GM21526 (cell line): Measurements from ENCODE around the gene RNF227.

Experiments used
- ATAC-seq: cut with Tn5 transposase; IDR thresholded peaks from one replicate; pipeline ENCODE4 v1.9.1; 2021; ENCODE audit warnings: moderate library complexity; ENCODE audit not compliant: unreplicated experiment, low FRiP score

The RNF227 gene

DNA sequence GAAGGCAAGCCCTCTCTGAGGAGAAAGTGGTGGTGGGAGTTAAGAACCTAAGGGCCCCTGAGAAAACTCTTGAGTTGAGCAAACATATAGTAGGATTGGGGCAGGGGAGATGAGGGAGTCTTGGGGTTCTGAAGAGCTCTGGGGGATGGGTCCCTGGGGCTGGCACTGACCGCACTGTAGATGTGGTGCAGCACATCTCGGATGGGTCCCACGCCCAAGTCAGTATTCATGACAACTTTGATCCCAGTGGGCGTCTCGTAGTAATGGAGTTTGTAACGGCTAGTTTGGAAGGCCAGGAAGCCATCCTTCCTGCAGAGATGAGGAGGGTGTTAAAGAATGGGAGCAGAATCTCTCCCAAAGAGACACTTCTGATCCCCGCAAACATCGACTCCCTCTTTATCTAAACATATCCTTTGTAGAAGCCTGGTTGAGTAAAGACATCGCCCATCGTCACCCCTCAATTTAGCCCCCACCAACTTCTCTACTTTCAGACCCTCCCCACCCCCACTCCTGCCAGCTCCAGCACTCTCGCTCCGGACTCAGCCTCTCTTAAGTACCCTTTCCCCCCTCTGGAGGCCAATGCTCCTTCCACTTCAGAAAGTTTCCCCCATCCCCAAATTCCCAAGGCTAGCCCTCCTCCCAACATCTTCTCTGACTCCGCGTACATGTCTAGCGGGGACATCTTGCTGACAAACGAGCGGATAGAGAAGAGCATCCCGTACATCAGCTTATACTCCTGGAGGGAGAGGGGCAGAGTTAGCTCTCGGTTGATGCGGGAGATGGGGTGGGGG, 14.9 kb upstream of the RNF227 start:
- ATAC-seq, result no peak

DNA sequence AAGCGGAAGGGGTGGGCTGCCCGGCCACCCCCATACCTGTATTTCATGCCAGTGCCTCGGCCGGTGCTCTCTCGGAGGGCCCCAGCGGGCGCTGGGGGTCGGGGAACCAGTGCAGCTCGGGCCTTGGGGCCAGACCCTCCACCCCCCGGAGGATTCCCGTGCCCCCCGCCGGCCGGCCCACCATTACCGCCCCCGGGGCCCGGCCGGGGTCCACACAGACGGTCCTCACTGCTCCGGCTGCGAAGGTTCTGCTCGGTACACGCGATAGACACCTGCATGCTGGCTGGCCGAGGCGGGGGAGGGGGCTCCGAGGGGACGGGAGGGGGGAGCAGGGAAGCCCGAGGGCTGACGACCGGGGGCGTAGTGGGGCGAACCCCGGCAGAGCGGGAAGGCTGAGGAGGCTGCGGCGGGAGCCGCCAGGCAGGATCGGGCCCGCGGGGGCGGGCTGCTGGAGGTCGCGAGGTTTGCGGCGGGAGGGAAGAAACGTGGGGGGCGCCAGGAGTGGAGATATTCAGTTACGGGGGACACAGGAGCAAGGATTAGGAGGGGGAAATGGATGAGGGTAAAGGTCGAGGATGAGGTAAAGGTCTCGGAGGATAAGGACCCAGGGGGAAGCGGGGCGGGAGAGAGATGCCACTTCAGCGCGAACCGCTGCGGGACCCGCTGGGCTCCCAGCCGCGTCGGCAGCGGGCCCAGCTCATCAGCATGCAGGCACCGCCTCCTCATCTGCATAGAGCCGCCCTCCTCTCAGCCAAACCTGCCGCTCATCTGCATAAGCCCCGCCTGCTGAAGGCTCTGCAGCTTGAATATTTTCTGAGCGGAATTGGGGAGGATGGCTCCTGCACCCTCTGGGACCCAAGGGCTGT, 13.3 kb upstream of the RNF227 start, which contains the start of gene KCNAB3:
TSS of gene KCNAB3 (minus strand) at position 699 of the 866 bp plus-strand sequence. CDS start at position 278, 421 bp downstream.
- ATAC-seq, result no peak

DNA sequence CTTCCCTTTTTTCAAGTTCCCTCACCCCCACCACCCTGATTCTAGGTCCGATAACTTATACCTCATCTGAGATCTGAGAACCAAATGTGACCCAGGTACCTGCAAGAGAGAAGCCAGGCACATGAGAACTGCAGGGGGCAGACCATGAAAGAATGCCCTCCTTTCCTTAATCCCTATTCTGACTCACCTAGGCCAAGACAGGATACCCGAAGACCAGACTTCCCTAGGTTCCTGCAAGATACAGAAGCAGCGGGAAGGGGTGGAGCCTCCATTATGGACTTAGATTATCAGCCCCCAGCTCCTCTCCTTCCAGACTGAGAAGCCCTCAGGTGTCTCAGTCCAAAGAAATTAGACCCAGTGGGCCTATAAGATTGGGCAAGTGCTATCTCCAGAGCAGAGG, 11.5 kb upstream of the RNF227 start:
- no peak for ATAC-seq

DNA sequence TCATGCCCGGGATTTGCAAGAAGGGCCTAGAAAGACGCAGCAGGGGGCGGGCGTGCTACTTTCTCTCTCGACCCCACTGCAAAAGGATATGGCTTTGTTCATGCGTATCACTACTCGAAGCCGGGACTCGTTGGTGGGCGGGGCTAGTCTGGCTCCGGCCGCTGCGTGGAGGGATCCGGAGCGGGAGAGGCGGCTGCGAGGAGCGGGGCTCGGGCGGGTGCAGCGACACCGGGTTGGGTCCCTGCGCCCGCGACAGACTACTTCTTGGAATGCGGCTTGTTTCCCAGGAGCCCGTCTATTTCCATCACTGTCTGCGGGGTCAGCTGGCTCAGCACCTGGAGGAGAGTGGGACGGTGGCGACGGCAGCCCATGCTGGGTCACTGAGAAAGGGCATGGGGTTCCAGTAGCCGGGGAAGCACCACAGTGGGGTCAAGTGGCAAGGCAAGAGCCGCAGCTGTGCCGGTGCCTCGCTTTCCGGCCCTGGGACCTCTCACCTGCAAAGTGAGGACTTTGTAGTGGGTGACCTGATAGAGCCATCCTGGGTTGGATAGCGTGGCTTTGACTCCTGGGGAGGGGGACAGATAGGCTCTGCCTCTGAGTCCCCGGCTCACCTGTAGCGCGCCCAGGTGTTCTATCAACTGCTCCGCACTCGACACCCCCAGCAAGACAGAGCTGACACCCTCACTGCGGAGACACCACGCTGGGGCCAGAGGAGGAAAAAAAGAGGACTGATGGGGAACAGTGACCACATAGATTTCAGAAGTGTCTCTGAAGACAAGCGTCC, 6.9 kb upstream of the RNF227 start:
- ATAC-seq, result no peak

DNA sequence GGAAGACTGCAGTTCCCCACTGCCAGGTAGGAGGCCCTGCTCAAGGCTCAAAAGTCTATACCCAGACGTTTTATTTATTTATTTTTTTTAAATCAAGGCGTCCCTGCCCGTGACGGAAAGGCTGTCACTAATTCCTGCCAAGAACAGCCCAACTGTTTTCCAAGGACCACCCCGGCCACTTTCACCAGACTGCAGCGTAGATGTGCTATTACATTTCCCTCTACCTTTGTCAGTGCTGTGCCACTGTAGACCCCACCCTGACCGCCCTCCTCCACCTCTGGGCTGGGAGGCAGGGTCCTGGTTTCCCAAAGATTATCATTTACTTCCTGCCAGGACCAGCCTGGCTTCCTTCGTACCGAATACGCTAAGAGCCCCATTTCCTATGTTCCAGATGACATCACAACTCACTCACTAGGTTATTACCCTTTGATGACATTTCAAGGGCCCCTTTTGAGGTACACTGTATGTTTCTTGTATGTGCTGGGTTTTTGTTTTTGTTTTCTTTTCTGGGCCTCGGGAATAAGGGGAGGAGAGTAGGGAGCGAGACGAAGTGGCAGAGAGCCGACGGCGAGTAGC, 6.3 kb upstream of the RNF227 start:
- ATAC-seq, result no peak

DNA sequence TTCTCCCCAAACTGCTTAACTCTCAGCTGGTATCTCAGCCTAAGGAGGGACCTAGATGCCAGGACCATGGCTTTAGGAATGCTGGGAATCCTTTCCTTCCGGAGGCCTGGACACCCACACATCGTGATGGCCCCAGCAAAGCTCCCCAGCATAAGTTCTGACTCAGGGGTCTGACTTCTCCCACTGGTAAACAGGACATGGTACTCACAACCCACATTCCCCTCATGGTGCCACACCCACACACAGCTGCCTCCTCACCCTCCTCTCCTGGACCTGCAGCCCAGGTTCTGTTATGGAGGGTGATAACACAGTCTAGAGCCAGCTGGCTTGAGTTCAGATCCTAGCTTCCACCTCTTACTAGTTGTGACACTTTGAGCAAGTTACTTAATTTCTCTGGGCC, 719 bp upstream of the RNF227 start:
- ATAC-seq, result no peak

DNA sequence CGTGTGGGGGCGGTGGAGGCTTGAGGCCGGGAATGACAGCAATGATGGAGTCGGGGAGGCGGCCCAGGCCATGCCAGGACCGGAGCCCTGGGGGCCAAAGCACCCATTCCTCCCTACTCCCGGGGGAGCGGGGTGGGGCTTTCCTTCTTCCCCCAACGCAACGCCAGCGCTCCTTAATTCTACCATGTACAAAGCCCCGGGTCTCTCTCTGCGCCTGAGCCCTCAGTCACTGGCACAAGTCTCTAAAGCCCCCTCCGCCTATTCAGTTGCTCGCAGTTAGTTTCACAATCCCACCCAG, 245 bp upstream of the RNF227 start:
- ATAC-seq, result no peak

DNA sequence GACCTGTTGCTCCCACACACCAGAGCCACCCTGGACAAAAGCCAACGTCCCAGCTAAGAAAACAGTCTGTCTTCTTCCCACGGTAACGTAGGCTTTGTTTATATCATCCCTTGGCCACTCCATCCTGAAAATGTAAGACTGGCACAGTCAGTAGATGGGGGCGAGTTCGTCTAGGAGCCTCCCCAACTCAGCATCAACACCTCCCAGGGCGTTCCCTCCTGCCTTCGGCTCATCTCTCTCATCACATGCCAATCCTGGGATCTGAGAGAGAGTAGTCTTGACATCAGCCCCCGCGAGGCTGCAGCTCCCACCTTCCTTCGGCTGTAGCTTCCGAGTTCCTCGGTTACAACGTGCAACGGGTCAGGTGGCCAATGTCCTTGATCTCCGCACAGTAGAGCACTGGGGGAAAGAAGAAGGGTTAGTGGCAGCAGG, 894 bp downstream of the RNF227 start:
- no peak for ATAC-seq

DNA sequence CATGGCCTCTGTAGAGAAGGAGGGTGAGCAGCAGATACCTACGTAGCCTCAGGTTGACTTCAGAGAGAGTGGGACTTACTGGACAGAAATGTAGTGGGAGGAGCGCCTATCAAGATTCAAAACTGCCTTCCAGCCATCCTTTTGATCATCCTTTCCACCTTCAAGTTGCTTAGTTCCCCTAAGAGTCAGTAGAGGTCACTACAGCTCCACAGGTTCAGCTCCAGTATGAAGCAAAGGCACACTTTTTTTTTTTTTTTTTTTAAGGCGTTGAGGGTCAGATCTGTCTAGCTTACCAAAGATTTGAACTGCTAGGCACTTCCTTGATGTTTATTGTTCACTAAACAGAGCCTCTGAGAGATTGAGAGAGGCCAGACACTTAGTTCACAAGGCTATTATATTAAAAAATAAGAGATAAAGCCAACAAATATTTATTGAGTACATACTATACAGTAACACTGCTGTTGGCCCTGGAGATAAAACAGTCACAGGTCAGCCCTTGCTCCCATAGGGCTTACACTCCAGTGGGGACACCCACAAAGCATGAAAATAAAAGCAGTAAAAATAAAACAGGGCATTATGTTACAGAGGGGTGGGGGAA, 3.1 kb downstream of the RNF227 start:
- no peak for ATAC-seq

DNA sequence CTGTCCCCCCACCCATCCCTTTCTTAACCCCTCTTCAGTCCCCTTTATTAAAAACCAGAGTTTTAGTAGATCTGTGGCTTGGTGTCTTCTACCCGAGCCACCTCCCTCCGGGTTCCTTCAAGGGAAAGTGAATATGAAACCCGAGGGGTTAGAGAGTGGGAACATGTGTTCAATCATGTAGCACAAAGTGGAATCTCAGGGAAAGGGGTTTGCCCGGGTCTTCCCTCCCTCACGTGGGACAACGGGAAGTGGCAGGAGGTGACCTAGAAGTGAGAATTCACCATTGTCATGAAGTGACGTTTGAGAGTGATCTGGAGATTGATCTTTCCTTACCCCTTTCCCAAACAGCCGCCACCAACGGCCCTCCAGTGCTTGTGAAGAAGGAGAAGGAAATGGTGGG, 5.0 kb downstream of the RNF227 start:
- no peak for ATAC-seq

DNA sequence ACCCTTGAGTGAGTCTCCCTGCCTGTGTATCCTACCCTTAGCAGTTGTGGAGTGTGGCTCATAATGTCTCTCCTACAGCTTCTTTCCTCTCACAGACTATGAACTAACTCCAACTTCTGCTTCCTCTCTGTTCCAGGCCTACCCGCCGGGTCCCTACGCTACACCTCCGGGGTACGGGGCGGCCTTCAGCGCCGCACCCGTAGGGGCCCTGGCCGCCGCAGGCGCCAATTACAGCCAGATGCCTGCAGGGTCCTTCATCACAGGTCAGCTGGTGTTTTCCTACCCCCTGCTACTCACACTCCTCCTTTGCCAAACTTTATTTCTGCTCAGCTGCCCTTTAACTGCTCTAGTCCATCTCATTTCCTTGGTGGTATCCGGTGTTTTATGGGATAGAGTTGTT, 5.4 kb downstream of the RNF227 start:
- no peak for ATAC-seq

DNA sequence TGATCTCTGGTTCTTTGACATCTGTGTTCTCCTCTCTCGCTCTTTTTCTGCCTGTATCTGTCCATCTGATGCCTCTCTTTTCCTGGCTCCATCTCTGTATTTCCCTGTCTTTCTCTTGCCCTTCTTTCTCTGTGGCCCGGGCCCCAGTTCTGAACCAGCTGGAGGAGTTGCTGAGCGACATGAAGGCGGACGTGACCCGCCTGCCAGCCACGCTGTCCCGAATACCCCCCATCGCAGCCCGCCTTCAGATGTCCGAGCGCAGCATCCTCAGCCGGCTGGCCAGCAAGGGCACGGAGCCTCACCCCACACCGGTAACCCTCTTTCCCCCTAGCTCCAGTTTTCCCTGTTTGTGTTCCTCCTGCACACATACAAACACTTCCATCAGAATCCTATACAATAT, 5.8 kb downstream of the RNF227 start:
- ATAC-seq, result no peak

DNA sequence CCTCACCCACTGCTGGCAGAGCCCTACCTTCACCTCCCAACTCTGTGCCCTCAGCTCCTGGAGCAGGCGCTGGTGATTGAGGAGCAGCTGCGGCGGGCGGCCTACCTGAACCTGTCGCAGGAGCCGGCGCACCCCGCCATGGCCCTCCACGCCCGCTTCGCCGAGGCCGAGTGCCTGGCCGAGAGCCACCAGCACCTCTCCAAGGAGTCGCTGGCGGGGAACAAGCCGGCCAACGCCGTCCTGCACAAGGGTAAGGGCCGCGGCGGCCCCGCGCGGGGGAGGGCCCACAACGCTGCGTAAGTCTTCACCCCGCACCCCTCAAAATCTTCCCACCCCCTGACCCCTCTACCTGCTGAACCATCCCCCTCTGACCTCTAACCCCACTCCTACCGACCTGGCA, 7.0 kb downstream of the RNF227 start:
- ATAC-seq, result no peak

DNA sequence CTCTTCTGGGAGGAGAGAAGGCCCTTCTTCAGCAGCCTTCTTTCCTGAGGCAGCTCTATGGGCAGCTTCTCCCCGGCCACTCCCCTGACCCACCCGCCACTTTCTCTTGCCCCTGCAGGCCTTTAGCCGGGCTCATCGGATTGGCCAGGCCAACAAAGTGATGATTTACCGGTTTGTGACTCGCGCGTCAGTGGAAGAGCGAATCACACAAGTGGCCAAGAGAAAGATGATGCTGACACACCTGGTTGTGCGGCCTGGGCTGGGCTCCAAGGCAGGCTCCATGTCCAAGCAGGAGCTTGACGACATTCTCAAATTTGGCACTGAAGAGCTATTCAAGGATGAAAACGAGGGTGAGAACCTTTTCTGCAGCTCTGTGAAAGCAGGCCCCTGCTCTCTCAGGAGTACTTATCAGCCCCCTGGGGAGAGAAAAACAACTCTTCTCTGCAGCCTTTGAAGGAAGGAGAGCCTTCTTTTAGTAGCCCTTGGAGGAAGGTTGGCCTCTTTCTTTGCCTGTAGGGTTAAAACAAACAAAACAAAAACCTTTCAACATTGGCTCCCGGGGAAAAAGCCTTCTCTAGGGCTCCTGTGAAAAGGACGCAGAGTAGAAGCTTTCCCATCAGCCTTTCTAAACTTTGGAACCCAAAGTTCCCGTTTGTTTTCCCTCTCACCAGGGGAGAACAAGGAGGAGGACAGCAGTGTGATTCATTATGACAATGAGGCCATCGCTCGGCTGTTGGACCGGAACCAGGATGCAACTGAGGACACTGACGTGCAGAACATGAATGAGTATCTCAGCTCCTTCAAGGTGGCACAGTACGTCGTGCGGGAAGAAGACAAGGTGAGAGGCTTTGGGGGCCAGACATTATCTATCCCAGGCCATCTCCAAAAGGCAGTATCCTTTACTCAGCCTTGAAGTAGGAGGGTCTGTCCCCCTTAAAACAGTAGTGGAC, 12.7 kb downstream of the RNF227 start:
- ATAC-seq, result no peak

DNA sequence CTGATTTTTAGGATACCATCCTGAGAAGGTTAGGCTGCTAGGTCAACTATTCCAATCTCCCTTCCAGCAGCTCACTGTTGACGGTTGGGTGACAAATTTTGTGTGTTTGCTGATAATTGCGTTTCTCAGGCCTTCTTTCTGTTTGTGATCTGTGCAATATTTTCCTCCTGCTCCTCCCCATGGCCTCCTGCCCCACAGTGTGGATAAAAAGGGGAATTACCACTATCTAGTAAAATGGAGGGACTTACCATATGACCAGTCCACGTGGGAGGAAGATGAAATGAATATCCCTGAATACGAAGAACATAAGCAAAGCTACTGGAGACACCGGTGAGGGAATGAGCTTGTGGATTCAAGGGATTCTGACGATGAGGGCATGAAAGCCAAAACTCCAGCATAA, 18.3 kb downstream of the RNF227 start:
- no peak for ATAC-seq

DNA sequence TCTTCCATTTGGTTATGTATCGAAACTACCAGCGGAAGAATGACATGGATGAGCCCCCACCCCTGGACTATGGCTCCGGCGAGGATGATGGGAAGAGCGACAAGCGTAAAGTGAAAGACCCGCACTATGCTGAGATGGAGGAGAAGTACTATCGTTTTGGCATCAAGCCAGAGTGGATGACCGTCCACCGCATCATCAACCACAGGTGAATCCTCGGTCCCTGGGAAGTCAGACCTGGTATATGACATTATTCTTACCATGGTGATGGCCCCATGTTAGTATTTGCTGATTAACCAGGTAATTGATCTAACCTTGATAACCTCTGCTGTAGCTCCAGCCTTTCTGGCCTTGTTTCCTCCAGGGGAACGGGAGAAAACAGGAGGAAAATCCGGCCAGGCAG, 19.0 kb downstream of the RNF227 start:
- ATAC-seq, result no peak

DNA sequence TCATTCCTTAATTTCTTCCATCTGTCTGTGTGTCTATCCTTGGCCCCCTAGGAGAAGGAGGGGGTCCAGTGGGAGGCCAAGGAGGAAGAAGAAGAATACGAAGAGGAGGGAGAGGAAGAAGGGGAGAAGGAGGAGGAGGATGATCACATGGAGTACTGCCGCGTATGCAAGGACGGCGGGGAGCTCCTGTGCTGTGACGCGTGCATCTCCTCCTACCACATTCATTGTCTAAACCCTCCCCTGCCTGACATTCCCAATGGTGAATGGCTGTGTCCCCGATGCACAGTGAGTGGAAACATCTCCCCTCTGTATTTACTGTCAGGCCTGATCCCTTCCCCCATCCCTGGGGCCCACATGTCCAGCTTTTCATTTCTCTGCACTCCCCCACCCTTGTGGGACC, 21.2 kb downstream of the RNF227 start:
- no peak for ATAC-seq

DNA sequence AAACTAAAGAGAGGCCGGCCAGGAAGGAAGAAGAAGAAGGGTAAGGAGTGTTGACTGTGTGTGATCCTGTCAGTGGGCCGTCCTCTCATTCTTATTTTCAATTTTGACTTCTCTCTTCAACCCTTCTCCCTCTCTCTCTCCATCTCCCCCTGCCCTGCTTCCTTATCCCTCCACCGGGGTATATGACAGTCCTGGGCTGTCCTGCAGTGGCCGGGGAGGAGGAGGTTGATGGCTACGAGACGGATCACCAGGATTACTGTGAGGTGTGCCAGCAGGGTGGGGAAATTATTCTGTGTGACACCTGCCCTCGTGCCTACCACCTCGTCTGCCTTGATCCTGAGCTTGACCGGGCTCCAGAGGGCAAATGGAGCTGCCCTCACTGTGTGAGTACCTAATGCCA, 21.9 kb downstream of the RNF227 start:
- ATAC-seq, result no peak

DNA sequence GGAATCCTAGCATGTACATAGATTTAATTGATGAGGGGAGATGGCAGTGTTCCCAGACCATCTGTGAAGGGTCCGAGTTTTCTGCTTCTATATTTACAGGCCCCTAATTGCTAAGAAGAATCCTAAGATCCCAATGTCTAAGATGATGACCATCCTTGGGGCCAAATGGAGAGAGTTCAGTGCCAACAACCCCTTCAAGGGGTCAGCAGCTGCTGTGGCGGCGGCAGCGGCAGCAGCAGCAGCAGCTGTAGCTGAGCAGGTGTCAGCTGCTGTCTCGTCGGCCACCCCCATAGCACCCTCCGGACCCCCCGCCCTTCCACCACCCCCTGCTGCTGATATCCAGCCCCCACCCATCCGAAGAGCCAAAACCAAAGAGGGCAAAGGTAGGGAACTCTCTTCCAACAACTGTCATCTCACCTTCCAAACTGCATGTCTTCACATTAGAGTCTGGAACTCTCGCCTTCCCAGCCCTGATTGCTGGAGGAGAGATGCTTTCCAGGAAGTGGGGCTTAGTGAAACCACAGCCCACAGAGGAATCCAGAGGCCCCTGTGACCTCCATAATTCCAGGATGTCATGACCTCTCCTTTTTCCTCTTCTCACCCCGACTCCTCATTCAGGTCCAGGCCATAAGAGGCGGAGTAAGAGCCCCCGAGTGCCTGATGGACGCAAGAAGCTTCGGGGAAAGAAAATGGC, 22.8 kb downstream of the RNF227 start:
- ATAC-seq, result no peak
